DMS153 (cell line): ENCODE results near the gene SRPK2.
"Not testable (repeated sequence)": the region's sequence is repeated elsewhere in the genome, so short reads cannot be mapped to it uniquely, and the experiment has no call there.

ENCODE experiments used
- DNase-seq: peaks from one replicate; lab custom pipeline; 2025; lab: John Stamatoyannopoulos, UW

The SRPK2 gene

GRCh38 chr7:105339404-105340323 is 49.1 kb downstream of the SRPK2 start:
- no peak for DNase-seq

- no peak for DNase-seq
Observed at GRCh38 chr7:105337529-105337928, 51.2 kb downstream of the SRPK2 start.

DNA sequence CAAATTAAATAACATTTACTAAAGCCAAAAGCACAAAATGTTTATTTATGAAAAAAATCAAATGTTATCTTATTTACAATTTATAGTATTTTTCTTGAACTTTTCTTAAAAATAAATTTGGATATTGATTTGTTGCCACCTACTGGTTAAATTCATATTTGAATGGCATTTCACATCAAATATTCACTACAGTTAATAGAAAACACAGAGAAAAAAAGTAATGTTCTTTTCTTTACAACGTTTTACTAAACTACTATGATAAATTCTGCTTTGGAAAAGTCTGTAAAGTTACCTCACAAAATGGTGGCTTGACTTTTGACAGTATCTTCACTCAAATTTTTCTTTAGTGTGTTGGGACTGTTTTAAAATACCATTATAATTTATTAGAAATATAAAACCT is 52.7 kb downstream of the SRPK2 start:
- no peak for DNase-seq

DNA sequence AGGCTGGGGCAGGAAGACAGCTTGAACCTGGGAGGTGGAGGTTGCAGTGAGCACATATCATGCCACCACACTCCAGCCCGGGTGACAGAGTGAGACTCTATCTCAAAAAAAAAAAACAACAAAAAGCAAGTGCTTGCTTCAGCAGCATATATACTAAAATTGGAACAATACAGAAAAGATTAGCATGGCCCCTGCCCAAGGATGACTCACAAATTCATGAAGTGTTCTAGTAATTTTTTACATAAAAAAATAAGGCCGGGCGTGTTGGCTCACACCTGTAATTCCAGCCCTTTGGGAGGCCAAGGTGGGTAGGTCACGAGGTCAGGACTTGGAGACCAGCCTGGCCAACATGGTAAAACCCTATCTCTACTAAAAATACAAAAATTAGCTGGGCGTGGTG is 56.1 kb downstream of the SRPK2 start:
- not testable (repeated sequence) for DNase-seq

GRCh38 chr7:105330526-105330925 is 58.2 kb downstream of the SRPK2 start:
- DNase-seq, result no peak

GRCh38 chr7:105327201-105327600 is 61.5 kb downstream of the SRPK2 start:
- no peak for DNase-seq

- DNase-seq, result no peak
Observed at GRCh38 chr7:105325216-105325904, 63.4 kb downstream of the SRPK2 start.

GRCh38 chr7:105324606-105325005 is 64.1 kb downstream of the SRPK2 start:
- not testable (repeated sequence) for DNase-seq

GRCh38 chr7:105323366-105323765 is 65.4 kb downstream of the SRPK2 start:
- no peak for DNase-seq

- no peak for DNase-seq
Observed at GRCh38 chr7:105322655-105323277, 66.0 kb downstream of the SRPK2 start.

DNA sequence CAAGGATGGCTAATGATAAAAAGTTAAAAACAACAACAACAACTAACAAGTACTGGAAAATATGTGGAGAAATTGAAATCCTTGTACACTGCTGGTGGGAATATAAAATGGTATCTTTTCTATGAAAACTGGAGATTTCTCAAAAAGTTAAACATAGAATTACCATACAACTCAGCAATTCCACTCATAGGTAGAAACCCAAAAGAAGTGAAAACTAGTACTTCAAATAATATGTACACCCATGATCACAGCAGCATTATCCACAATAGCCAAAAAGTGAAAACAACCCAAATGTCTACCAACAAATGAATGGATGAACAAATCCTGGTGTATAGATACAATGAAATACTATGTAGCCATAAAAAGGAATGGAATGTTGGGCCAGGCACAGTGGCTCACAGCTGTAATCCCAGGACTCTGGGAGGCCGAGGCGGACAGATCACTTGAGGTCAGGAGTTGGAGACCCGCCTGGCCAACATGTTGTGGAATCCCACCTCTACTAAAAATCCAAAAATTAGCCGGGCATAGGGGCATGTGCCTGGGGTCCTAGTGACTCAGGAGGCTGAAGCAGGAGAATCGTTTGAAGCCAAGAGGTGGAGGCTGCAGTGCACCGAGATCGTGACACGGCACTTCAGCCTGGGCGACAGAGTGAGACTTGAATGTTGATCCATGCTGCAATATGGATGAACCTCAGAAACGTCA is 66.8 kb downstream of the SRPK2 start:
- DNase-seq, result no peak

DNA sequence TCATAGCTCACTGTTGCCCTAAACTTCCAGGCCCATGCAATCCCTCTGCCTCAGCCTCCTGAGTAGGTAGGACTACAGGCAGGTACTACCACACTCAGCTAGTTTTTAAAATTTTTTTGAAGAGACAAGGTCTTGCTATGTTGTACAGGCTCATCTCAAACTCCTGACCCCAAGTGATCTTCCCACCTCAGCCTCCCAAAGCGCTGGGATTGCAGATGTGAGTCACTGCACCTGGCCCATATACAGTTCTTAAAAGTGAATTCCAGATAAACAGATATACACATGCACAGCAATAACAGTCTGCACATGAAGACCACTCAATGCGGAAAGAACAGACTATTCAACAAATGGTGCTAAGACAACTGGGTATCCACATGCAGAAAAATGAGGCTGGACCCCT is 67.8 kb downstream of the SRPK2 start:
- DNase-seq, result no peak

DNA sequence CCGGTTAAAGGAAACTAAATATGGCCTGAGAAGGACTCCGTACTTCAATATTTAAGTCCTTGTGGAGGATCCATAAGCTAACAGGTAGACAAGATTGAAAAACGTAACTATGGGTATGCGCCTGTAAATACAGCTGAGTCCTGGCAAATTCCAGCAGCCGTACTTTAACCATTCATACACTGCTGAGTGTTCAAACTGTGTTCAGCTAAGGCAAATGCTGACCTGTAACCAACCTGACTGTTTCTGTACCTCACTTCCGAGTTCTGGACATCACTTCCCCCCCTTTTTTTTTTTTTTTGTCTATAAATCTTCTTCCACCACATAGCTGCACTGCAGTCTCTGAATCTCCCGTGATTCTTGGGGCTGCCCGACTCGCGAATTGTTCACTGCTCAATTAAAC is 69.1 kb downstream of the SRPK2 start:
- no peak for DNase-seq

- DNase-seq, result no peak
Observed at GRCh38 chr7:105316578-105317344, 72.0 kb downstream of the SRPK2 start.

DNA sequence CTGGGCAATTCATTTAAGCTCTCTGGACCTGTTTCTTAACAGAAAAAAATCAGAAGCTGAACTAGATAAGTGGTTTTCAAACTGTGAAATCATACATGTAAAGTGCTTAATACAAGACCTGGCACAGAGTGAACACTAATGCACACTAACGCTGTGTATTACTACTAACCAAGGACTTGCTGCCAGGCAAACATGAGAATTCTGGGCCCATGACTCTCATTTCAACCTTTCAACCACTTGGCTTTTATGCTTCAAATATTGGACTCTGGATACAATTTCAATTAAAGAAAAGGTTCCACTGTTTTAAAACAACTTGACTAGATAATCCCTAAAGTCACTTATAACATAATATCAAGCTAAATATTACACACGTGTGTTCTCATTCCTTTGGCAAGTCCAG is 73.4 kb downstream of the SRPK2 start:
- no peak for DNase-seq

GRCh38 chr7:105309235-105310169 is 79.2 kb downstream of the SRPK2 start:
- DNase-seq, result no peak

- no peak for DNase-seq
Observed at GRCh38 chr7:105307163-105307672, 81.5 kb downstream of the SRPK2 start.

GRCh38 chr7:105306298-105306748 is 82.4 kb downstream of the SRPK2 start:
- no peak for DNase-seq

DNA sequence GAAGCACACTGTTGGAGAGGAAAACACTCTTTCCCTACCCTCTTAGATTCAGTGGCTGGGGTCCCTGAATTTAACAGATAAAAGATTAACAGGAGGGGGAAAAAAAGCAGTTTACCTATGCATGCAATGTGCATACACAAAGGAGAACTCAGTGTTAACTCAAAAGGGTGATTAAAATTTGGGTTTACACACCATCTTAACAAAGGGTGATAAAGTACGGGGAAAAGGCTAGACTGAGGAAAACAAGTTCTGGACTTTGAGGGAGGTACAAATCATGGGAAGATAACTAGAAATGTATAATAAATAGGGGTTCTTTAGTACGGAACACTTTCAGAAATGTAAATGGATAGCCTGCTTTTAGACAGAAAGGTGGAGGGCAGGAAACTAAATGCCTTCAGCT is 83.1 kb downstream of the SRPK2 start:
- no peak for DNase-seq
